ENCODE data around the gene CYP4Z1. TPM values are rescaled to one million over a fixed set of nuclear protein-coding genes. Genes with fewer than 3 reads are reported as not detected.
"Not testable (repeated sequence)": the region's sequence is repeated elsewhere in the genome, so short reads cannot be mapped to it uniquely, and the experiment has no call there.

CYP4Z1 gene
- total RNA-seq, 1 experiment from 2014 or later: not detected

DNA sequence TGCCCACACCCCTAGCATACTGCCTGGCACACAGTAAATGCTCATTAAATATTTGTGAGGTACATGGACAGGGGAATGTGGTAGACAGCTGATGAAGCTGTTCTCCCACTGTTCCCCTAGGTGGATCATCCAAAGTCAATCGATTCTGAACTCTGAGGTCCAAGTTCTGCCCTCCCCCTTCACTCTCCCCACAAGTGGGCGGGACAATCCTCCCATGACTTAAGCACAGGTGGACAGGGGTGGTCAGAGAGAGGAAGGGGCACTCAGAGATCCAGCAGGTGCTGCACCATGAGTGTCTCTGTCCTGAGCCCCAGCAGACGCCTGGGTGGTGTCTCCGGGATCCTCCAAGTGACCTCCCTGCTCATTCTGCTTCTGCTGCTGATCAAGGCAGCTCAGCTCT is 70.2 kb downstream of the CYP4Z1 start, which contains the start of gene CYP4A22:
TSS of gene CYP4A22 (plus strand) at position 244 of the 400 bp plus-strand sequence. CDS start at position 289, 45 bp downstream.
- Histone ChIP-seq H3K4me3 (ENCODE audit: low read depth, low read length) (no peak within 1 kb of the TSS), H3K4me1 (no peaks in the 10 kb centered on the region), H3K27me3 (replicated peaks; ENCODE audit: control insufficient read depth, insufficient read depth, low read length) (no peaks in the 10 kb centered on the region), H3K9me3 (no peaks in the 10 kb centered on the region), H3K36me3 (ENCODE audit: control insufficient read depth, insufficient read depth, low read length) (no peaks in the 10 kb centered on the region)
- TF ChIP-seq, protein P1, sequence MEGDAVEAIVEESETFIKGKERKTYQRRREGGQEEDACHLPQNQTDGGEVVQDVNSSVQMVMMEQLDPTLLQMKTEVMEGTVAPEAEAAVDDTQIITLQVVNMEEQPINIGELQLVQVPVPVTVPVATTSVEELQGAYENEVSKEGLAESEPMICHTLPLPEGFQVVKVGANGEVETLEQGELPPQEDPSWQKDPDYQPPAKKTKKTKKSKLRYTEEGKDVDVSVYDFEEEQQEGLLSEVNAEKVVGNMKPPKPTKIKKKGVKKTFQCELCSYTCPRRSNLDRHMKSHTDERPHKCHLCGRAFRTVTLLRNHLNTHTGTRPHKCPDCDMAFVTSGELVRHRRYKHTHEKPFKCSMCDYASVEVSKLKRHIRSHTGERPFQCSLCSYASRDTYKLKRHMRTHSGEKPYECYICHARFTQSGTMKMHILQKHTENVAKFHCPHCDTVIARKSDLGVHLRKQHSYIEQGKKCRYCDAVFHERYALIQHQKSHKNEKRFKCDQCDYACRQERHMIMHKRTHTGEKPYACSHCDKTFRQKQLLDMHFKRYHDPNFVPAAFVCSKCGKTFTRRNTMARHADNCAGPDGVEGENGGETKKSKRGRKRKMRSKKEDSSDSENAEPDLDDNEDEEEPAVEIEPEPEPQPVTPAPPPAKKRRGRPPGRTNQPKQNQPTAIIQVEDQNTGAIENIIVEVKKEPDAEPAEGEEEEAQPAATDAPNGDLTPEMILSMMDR (IDR thresholded peaks at IDR 0.05; ENCODE audit: insufficient read depth in 1 of 2, low read depth in 1 of 2, low read length in 1 of 2, severe bottlenecking in 1 of 2, unreplicated experiment in 1 of 2): no peak
- no peak for DNase-seq
- Mint-ChIP-seq H3K4me3 (ENCODE audit: unreplicated experiment) (no peak within 1 kb of the TSS), H3K4me1 (ENCODE audit: low read depth, unreplicated experiment) (no peaks in the 10 kb centered on the region), H3K9me3 (ENCODE audit: unreplicated experiment) (peaks cover 9% of the 10 kb centered on the region), H3K36me3 (ENCODE audit: insufficient read depth, unreplicated experiment) (no peaks in the 10 kb centered on the region), H3K27me3 (ENCODE audit: insufficient read depth, unreplicated experiment) (peaks cover 6% of the 10 kb centered on the region), H3K27ac (ENCODE audit: unreplicated experiment) (no peak within 1 kb of the TSS)
- intact Hi-C loops (cut with micrococcal nuclease; ENCODE audit: unreplicated experiment): no loop called here
- ChIA-PET CTCF (no interaction called here), POLR2A (no interaction called here)
- no TSS peak for BruUV-seq (replicated peaks)

DNA sequence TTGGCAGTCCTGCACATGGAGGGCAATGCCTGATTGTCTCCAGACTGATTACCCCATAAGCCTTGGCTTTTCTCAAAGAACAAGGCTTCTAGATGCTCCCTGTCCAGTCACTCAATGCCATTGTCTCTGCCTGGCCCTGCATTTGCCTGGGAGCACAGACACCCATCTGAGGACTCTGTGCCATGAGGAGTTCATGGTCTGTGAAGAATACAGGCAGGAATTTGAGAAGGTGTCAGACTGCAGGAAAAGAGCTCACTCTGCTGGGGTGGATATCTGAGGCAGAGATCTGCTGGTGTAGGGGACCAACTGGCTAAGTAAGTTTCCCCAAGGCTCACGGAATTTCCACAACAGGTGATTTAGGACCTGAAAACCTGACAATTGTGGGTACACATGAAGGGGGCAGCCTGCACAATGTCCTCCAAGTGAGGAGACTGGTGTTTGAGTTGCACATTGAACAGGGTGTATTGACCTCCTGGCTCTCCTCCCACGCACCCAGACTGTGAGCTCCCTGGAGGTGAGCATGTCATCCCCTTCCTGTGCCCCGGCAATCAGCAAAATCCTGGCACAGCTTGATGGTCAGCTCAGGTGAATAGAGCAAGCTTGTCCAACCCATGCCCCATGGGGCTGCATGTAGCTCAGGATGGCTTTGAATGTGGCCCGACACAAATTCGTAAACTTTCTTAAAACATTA is 71.0 kb downstream of the CYP4Z1 start:
- DNase-seq: no peak
- no peak overlapping the region for H3K27ac Mint-ChIP-seq (ENCODE audit: unreplicated experiment)

DNA sequence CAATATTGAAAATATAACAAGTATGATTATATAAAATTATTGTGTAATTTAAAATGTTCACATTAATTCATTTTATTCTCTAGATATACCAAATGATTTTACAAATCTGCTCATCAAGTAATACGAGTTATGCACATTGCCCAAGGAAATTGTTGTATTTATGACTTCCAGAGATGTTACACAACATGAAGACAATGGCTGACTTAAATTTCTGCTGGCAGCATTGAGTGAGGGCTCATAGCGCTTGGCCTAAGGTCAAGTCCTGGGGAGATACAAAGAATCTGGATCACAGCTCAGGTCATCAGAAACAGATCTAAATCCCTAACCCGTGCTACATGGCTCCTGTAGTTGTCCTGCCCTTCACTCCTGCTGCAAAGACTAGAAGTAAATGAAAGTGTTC is 73.3 kb downstream of the CYP4Z1 start:
- DNase-seq; H3K27me3 Mint-ChIP-seq (ENCODE audit: insufficient read depth, unreplicated experiment); H3K4me1 Mint-ChIP-seq (ENCODE audit: low read depth, unreplicated experiment); H3K4me3 Mint-ChIP-seq (ENCODE audit: unreplicated experiment); CTCF ChIA-PET; BruUV-seq (replicated peaks); H3K4me1 ChIP-seq; intact Hi-C loops (cut with micrococcal nuclease; ENCODE audit: unreplicated experiment); H3K9me3 ChIP-seq; H3K4me3 ChIP-seq (ENCODE audit: low read depth, low read length); POLR2A ChIA-PET; H3K9me3 Mint-ChIP-seq (ENCODE audit: unreplicated experiment); H3K27ac Mint-ChIP-seq (ENCODE audit: unreplicated experiment); H3K36me3 ChIP-seq (ENCODE audit: control insufficient read depth, insufficient read depth, low read length); H3K27me3 ChIP-seq (replicated peaks; ENCODE audit: control insufficient read depth, insufficient read depth, low read length); H3K36me3 Mint-ChIP-seq (ENCODE audit: insufficient read depth, unreplicated experiment): not testable (repeated sequence)

More for the DNA sequence above, 71.0 kb downstream of the CYP4Z1 start:
- no peaks in the 10 kb centered on the region for H3K9me3 ChIP-seq
- no peaks in the 10 kb centered on the region for H3K36me3 Mint-ChIP-seq (ENCODE audit: insufficient read depth, unreplicated experiment)
- peaks cover 6% of the 10 kb centered on the region for H3K27me3 Mint-ChIP-seq (ENCODE audit: insufficient read depth, unreplicated experiment)
- intact Hi-C loops (cut with micrococcal nuclease; ENCODE audit: unreplicated experiment): no loop called here
- TF ChIP-seq, protein P1 (IDR thresholded peaks at IDR 0.05; ENCODE audit: insufficient read depth in 1 of 2, low read depth in 1 of 2, low read length in 1 of 2, severe bottlenecking in 1 of 2, unreplicated experiment in 1 of 2): no peak
- BruUV-seq (replicated peaks): no TSS peak
- ChIA-PET CTCF (no interaction called here), POLR2A (no interaction called here)
- peaks cover 9% of the 10 kb centered on the region for H3K9me3 Mint-ChIP-seq (ENCODE audit: unreplicated experiment)
- H3K36me3 ChIP-seq (ENCODE audit: control insufficient read depth, insufficient read depth, low read length): no peaks in the 10 kb centered on the region
- H3K4me1 Mint-ChIP-seq (ENCODE audit: low read depth, unreplicated experiment): no peaks in the 10 kb centered on the region
- H3K27me3 ChIP-seq (replicated peaks; ENCODE audit: control insufficient read depth, insufficient read depth, low read length): no peaks in the 10 kb centered on the region
- no peak overlapping the region for H3K4me3 Mint-ChIP-seq (ENCODE audit: unreplicated experiment)
- no peak overlapping the region for H3K4me3 ChIP-seq (ENCODE audit: low read depth, low read length)
- H3K4me1 ChIP-seq: no peaks in the 10 kb centered on the region

Data from Caco-2 (cell line).